HG03045 (cell line): Measurements from ENCODE around the gene HDAC11.
A peak's percentile ranks its signal among the peaks of the same experiment; 100 is the strongest.
"Not testable (repeated sequence)": the region's sequence is repeated elsewhere in the genome, so short reads cannot be mapped to it uniquely, and the experiment has no call there.

ENCODE experiments used
- ATAC-seq: cut with Tn5 transposase; IDR thresholded peaks from one replicate; pipeline ENCODE4 v1.9.1; 2021; ENCODE audit warnings: mild to moderate bottlenecking, moderate library complexity; ENCODE audit not compliant: unreplicated experiment

The HDAC11 gene

DNA sequence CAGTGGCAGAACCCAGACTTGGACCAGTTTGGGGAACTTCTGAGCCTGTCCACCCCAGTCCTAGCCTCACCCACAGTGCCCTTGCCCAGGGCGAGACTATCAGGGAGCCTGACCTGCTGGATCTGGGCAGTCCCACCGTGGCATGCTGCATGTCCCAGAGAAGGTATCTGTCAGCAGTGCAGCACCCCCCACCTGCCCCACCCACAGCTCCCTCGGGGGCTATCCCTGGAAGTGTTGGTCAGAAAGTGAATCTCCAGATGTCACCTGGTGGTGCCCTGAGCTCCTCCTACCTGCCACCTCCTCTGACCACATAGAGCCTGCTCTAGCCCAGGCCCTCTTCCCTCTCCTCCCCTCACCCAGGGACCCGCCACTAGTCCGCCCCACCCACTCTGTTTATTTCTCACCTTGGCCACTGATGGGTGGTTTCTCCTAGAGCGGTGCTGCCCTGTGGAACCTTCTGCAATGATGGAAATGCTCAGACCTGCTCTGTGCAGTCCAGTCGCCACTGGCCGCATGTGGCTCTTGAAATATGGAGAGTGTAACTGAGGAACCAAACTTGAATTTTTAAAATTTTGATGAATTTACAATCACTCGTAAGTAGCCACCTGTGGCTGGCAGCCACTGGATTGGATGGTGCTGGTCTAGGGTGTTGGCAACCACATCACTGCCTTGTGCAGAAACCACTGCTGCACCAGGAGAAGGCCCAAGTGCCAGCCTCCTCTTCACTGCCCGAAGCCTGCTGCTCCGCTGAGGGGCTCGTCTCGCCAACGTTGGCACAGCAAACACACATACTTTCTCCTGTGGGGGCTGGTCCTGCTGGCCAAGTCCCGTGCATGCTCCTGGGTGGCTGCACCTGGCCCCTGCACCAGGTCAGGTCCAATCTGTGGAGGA is 13.1 kb downstream of the HDAC11 start:
- no peak for ATAC-seq

DNA sequence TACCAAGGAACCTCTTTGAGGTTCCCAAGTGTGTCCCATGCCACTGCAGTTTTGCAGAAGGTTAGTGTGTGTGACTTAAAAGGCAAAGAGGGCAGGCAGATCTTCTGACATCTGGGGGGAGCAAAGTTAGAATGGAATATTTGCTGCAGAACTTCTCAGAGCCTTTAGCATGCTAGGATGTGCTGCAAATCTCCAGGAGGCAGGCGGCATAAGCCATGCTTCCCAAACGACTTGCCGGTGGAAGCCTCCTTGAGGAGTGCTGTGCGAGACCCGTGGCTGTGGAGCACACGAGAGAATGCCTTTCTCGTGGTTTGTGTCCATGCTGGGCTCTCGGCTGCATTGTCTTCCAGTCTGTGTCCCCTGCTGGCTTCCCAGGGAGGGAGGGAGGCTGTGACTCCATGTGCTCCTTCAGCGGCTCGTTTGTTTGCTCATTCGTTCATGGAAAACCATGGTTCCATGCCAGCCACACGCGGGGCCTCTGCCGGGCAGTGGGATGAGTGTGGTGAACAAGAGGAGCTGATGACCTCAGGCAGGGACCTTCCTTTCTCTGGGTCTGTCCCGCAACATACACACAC is 13.8 kb downstream of the HDAC11 start:
- ATAC-seq, result no peak

DNA sequence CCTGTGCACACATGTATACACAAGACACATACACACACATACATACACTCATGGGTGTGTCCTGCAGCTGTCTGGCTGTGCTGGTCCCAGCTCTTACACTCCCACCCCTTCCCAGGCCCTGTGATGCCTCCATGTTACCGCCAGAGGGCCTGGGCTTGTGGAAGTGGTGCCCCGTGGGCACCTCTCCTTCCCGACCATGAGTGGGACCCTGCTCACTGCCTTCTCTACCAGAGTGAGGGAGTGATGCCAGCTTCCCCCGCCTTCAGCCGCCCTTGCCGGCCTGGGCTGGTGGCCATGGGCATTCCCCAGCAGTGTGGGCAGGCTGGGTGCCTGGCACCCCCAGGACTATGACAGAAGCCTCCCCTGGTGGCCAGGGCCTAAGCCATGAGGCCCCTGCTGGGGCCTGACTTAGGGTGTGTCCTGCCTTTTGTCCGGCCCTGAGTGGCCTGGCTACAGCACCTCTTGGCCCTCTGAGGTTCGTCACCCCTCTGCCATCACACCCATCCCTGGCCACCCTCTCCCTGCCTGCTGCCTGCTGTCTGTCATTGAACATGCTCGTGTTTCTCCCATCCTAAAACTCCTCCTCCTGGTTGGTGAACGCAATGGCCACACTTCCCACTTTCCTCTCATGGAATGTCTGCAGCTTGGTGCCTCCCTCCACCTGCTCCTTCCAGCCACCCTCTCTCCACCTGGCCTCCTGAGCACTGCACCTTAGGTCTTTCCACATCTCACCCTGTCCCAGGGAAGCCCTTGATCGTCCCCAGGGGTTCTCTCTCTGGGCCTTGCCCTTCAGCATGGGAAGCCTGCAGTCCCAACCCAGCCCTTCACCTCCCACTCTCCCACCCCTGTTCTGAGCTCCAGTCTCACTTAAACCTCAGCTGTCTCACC is 14.6 kb downstream of the HDAC11 start:
- ATAC-seq, result no peak

DNA sequence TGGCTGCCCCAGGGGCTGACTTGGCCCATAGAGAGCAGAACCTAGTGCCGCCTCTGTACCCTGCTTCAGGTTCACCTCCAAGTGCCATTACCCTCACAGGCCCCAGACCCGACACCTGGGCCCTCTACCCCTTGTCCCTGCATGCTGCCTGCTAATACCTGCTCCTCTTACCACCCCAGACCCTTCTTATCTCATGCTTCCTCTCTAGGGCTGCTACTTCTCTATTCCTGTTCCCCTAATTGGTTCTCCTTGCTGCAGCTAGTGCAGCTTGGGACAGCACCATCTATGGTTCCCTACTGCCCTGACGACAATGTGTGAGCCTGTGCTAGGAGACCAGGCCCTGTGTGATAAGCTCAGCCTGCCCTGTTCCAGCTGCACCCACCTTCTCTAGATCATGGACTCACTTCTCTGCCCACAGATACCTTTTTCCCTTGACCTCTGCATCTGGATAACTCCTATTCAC is 15.3 kb downstream of the HDAC11 start:
- no peak for ATAC-seq

DNA sequence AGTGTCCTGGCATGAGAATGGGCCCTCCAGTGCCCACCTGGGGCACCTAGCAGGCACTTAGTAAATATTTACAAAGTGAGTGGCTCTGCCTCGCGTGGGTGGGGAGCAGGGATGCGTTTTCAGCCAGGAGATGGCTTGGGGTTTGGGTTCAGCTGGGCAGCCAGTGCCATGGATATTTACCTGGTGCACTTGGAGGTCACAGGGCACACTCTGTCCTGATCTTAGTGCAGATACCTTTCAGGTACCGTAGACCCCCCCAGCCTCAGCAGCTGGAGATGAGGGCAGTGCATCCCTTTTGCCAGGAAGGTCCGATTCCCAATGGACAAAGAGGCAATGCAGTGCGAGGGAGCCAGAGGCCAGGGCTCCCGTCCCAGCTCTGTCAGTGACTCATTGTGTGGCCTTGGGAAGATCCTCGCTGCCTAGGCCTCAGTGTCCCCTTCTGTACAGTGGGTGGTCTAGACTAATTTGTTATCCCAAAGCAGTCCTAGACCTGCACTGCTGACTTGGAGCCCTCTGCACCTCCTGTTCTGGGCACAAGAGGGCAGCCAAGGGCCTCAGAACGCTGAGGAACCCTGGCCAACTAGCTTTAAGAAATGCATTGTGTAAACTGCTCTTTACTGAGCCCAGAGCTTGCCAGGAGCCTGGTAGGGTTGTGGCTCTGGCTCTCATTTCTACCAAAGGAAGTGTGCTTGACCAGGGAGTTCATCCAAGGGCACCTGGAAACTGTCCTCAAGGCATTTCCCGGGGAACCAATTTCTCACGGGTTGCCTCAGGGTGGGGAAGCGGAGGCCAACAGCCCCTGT is 16.0 kb downstream of the HDAC11 start:
- ATAC-seq, result peak; percentile 67

DNA sequence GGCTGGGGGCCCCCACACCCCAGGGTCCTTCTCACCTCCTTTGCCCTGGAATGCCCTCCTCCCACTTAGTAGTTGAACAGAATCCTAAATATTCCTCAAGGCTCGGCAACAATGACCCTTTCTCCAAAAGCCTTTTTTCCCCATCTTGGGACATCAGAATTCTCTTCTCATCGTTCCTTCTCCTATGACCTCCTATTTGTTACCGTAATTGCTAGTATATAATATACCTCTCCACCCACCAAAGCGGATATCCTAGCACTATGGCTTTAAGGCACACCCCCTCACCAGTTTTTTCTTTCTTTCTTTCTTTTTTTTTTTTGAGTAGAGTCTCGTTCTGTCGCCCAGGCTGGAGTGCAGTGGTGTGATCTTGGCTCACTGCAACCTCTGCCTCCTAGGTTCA is 16.8 kb downstream of the HDAC11 start:
- ATAC-seq, result no peak

DNA sequence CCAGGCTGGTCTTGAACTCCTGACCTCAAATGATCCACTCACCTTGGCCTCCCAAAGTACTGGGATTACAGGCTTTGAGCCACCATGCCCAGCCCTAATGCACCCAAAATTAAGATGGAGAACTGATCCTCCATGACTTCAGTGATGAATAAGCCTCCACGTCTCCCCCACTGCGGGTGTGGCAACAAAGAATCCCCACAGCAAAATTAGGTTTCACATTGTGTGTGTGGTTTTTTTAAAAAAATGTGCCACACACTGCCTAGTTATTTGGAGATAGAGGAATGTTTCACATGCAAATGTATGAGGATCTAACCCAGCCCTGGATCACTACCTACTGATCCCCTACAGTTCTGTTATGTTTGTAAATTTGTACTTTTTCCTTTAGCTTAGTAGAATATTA is 17.3 kb downstream of the HDAC11 start:
- ATAC-seq, result no peak

DNA sequence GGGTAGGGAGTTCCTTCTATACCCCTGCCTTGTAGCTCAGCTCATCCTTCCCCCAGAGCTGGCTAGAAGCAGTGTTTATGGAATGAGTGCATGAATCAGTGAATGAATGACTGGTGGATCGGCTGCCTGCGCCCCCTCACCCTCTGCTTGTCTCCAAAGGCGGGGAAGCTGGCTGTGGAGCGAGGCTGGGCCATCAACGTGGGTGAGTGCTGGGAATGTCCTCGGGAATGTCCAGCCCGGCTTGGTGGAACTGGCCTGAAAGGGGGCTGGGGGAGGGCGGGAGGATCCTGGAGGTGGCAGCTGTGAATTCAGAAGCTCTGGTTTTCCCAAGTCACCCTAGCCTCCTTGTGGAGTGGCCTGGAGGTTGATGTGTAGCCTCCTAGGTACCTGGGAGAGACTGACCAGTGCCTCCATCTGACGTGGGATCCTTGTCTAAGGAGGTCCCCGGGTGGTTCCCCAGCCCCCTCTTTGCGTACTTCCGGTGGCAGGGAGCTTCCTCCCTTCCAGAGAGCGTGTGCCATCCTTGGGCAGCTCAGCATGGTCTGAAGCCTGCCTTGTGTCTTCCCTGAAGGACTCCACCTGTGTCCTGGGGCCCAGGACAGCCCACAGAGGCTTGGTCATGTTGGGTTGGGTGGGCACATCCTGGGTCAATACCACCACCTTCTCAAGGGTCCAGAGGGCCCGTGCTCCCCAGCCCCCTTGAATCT is 18.4 kb downstream of the HDAC11 start:
- no peak for ATAC-seq

DNA sequence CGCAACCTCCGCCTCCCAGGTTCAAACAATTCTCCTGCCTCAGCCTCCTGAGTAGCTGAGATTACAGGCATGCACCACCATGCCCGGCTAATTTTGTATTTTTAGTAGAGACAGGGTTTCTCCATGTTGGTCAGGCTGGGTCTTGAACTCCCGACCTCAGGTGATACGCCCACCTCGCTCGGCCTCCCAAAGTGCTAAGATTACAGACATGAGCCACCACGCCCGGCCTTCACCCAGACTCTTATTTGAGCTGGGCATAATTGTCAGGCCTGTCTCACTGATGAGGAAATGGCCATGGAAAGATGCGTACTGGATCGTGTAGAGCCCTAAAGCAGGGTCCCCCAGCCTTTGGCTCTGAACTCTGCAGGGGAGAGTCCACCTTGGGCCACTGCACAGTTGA is 19.1 kb downstream of the HDAC11 start:
- ATAC-seq, result not testable (repeated sequence)

DNA sequence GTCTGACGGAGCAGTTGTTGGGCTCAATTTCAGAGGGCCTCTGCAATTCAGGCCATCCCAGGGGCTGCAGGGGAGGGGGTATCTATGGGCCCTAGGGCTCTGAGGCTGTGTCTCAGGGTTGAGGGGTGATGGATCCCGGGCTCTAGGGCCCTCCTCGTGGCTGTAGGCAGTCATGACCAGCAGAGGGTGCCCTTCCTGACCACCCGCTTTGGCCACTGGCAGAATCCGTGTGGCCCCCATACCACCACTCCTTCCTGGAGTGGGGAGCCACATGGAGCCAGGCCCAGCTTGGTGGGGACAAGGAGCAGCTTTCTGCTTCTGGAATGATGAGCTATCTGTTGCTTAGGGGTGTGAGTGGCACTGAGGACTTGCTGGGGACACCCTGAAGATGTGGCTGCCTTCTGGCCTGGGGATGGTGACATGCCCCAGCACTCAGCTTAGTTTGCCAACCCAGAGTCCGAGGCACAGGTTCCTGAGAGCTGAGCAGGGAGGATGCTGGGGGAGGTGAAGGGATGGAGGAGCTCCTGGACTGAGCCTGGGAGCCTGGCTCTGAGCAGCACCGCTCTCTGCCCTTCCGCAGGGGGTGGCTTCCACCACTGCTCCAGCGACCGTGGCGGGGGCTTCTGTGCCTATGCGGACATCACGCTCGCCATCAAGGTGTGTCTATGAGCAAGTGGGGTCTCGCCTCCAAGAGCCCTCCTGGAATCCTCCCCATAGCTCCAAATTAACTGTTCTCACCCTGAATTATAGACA is 20.2 kb downstream of the HDAC11 start:
- no peak for ATAC-seq

DNA sequence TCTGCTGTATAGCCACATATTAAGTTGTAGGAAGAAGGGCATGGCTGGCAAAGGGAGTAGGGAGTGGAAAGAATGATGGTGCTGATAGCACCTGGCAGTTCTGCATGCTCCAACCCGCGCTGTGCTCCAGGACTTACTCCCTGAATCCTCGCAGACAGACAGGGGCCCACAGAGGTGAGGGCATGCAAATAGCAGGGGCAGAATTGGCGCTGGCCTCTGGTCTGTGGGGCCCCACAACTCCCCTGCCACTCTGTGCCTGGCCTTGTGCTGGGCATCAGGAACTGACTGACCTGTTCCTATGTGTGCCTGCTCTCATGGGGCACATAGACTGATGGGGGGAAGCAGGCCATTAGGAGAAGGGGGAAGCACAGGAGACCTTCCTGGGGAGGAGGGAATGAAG is 20.9 kb downstream of the HDAC11 start:
- ATAC-seq, result no peak

DNA sequence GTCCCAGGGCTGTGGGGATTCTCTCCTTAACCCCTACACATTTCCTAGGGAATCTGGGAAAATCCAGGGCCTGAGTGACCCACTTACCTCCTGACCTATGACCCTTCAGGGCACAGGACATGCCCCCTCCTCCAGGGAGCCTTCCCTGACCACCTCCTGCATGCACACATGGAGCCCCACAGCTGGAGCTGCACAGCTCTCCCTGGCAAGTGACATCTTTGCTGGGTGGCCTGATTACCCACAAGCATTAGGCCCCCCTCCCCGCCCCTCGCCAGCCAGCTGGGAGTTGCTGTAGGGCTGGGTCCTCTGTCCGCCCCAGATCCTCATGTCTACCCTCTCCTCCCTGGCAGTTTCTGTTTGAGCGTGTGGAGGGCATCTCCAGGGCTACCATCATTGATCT is 21.4 kb downstream of the HDAC11 start:
- no peak for ATAC-seq

DNA sequence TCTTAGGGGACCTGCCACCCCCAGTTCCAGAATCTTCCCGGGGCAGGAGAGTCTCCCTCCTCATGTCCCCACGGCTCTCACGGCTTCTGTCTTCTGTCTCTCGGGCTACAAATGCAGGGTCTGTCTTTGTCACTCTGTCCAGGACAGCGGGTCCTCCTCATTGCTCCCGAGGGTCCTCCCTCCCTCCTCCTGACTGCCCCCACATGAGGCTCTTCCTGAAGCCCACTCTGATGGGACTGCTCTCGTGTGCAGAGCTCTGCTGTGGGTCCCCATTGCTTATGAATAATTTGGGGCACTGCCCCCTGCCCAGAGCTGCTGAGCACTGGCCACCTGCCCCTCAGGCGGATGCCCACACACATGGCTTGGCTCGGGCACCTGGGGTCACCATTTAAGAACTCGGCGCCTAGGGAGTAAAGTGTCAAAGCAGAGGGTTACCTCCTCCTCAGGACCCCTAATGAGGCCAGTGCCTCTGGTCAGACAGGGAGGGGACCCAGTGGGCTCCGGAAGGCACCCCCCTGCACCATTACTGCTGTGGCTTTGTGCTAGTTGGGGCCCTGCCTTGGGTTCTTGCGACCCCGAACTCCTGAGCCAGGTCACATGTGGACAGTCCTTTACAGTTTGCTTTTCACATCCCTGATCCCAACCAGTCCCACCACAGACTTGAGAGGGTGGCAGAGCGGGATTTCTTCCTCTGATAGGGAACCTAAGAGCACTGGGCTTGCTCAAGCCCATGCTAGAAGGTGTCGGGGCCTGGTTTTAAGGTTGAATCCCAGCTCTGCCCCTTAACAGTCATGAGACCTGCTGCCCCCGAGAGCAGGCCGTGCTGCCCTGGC is 22.1 kb downstream of the HDAC11 start:
- no peak for ATAC-seq

DNA sequence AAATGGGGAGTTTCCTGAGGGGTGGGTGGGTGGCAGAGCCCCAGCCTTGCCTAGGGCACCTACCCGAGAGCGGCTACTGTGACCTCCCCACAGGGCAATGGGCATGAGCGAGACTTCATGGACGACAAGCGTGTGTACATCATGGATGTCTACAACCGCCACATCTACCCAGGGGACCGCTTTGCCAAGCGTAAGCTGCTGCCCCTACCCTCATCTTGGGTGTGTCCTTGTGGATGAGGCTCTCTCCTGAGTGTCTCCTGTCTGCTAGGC is 22.6 kb downstream of the HDAC11 start:
- ATAC-seq, result no peak

DNA sequence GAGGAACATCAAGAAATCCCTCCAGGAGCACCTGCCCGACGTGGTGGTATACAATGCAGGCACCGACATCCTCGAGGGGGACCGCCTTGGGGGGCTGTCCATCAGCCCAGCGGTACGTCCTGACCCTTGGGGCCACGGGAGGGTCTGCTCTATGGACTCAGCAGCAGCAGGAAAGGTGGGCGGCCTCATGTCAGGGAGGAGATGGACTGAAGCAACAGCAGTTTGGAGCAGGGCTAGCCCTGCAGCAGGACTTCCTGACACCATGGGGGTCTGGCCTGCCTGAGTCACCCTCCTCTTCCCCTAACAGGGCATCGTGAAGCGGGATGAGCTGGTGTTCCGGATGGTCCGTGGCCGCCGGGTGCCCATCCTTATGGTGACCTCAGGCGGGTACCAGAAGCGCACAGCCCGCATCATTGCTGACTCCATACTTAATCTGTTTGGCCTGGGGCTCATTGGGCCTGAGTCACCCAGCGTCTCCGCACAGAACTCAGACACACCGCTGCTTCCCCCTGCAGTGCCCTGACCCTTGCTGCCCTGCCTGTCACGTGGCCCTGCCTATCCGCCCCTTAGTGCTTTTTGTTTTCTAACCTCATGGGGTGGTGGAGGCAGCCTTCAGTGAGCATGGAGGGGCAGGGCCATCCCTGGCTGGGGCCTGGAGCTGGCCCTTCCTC is 24.2 kb downstream of the HDAC11 start:
- ATAC-seq, result no peak

DNA sequence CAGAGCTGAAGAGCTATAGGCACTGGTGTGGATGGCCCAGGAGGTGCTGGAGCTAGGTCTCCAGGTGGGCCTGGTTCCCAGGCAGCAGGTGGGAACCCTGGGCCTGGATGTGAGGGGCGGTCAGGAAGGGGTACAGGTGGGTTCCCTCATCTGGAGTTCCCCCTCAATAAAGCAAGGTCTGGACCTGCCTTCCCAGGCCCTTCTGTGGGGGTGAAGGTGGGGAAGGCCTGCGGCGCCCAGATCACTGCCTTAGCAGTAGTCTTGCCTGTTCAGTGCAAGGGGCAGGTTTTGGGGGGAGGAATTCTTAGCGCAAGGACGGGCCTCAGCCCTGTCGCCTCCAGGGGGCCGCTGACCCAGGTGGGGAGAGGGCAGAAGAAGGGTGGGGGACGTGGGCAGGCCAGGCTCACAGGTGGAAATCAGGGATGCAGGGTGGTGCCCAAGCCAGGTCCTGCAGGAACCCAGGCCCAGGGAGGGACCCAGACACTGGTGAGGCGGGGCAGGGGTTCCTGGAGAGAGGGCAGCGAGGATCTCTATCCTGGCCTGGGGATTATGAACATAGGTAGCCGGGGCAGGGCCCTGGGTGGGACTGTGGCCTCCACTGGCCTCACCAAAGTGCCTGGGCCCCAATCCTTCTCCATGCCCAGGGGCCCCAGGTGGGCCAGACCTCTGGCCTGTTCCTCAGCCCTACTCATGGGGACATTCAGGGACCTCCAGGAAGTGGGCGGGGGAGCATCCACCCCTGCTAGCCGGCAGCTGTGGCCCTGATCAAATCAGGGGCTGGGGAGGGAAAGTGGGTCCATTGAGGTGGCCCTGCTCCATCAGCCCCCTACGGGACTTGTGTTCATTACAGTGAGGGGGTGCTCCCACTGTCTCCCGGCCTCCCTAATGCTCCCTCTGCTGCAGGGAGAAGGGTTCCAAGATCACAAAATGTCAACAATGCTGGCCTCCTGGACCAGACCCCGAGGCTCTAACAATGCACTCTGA is 25.3 kb downstream of the HDAC11 start:
- ATAC-seq, result no peak

DNA sequence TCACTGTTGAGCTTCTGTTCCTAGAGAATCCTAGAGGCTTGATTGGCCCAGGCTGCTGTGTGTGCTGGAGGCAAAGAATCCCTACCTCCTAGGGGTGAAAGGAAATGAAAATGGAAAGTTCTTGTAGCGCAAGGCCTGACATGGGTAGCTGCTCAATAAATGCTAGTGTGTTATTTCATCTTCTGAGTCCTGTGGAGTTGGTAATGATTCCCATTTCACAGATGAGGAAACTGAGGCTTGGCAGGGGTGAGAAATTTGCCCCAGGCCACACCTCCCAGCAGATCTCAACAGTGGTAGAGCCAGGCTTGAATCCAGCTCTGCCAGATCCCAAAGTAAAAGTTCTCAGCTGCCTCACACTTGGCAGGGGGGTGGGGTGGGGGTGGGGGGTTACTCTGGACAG is 26.1 kb downstream of the HDAC11 start:
- no peak for ATAC-seq
